HG02610 (cell line): ENCODE results near the gene PSD4.
"Not testable (repeated sequence)": the region's sequence is repeated elsewhere in the genome, so short reads cannot be mapped to it uniquely, and the experiment has no call there.

ENCODE experiments used
- ATAC-seq: cut with Tn5 transposase; IDR thresholded peaks from one replicate; pipeline ENCODE4 v1.9.1; 2021; ENCODE audit warnings: mild to moderate bottlenecking, moderate library complexity; ENCODE audit not compliant: unreplicated experiment

The PSD4 gene

GRCh38 chr2:113235347-113236226 is 61.8 kb downstream of the PSD4 start:
- ATAC-seq = not testable (repeated sequence)

- no peak for ATAC-seq
Measured at GRCh38 chr2:113236367-113237159, 62.8 kb downstream of the PSD4 start.

- no peak for ATAC-seq
Measured at GRCh38 chr2:113237604-113238160, 63.9 kb downstream of the PSD4 start.

GRCh38 chr2:113238871-113239839 is 65.4 kb downstream of the PSD4 start:
- no peak for ATAC-seq

GRCh38 chr2:113240150-113240914 is 66.6 kb downstream of the PSD4 start:
- ATAC-seq = no peak

GRCh38 chr2:113240915-113241911 is 67.4 kb downstream of the PSD4 start:
- ATAC-seq = no peak

GRCh38 chr2:113242327-113242726 is 68.6 kb downstream of the PSD4 start:
- ATAC-seq = no peak

GRCh38 chr2:113245276-113245711 is 71.5 kb downstream of the PSD4 start:
- no peak for ATAC-seq

- no peak for ATAC-seq
Measured at GRCh38 chr2:113246606-113247005, 72.8 kb downstream of the PSD4 start.

GRCh38 chr2:113248997-113249770 is 75.4 kb downstream of the PSD4 start:
- peak; percentile 58 for ATAC-seq

- ATAC-seq = no peak
Measured at GRCh38 chr2:113251118-113251517, 77.3 kb downstream of the PSD4 start.

GRCh38 chr2:113252047-113252590 is 78.3 kb downstream of the PSD4 start:
- no peak for ATAC-seq

GRCh38 chr2:113253453-113253852 is 79.7 kb downstream of the PSD4 start:
- no peak for ATAC-seq

- ATAC-seq = no peak
Measured at GRCh38 chr2:113255140-113256070, 81.6 kb downstream of the PSD4 start.

GRCh38 chr2:113257516-113258264 is 83.9 kb downstream of the PSD4 start:
- ATAC-seq = no peak
